Kasumi-1 (cell line): Measurements from ENCODE around the gene PM20D1.
"Not testable (repeated sequence)": the region's sequence is repeated elsewhere in the genome, so short reads cannot be mapped to it uniquely, and the experiment has no call there.

Experiments used
- DNase-seq, 2 experiments: peaks; one replicate each; lab custom pipeline; 2025; lab: John Stamatoyannopoulos, UW

PM20D1 gene

DNA sequence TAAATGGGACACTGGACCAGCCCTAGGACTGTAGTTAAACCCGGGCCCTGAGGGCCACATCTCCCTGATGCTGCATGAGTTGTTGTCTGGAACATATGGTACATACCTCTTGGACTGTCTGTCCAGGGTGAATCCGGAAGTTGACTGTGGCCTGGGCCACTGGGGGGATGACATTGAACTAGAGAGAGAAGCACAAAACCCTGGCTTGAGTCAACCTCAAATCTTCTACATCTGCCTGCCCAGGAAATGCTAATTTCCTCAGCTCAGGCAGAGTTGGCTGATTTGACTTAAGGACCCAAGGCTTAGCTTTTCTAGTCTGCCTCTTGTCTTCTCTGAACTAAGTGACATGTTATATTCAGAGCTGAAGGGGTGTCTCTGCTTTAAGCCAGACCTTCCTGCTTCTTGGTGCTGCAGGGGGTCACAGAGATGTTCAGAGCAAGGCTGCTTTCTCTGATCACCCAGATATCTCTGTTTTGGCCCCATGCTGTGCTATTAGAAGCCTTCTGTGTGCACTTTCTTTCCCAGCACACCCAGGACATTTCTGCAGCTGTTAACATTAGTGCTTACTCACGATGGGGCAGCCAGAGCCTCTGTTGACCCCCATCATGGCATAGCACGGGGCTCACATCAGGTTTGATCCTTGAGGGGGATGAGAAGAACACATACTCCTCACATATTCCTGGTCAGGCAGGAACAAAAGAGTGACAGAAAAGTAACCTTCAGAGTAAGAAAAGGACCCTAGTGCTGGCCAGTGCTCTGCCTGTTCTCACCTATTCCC lies 9.6 kb downstream of the PM20D1 start:
- DNase-seq = peak; percentile 33 to 46

DNA sequence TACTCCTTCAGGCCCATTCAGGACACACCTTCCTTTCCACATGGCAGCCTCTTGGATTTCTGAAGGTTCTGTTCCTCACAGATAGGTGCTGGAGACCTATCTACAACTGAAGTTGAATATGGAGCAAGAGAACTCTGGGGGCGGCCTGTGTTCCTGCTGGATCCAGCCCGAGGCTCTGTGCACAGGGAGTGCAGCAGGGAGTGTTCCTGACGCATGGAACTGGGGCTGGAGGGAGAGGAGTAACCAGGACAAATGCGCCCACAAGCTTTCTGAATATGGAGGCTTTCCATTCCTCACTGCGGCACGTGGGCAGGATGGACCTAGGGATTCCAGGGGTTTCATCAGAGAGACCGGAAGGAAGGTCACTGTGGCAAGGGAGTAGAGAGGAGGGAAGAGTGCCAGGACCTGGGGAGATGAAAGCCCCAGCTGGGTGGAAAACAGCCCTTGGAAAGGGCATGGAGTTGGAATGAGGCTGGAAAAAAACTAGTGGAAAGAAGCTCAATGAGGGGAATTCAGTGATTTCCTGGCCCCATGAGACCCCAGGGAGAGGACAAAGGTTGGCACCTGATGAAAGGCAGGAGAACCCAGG lies 12.5 kb downstream of the PM20D1 start:
- DNase-seq = no peak

DNA sequence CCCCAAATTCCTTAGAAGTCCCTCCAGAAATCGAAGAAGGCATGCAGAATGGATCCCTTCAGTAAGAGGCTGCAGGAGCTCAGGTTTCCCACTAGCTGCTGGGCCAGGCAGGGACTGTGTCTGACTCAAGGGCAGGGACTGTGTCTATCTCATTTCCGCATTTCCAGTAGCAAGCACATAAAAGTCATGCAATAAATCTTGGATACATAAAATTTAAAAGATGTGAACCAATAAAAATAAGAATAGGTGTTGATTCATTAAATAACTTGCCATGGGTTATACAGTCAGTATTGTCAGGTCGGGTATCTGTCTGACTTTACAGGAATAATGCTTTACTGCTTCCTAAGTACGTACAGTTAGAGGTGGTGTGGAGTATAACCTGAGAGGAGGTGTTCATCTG lies 15.2 kb downstream of the PM20D1 start:
- DNase-seq = no peak

DNA sequence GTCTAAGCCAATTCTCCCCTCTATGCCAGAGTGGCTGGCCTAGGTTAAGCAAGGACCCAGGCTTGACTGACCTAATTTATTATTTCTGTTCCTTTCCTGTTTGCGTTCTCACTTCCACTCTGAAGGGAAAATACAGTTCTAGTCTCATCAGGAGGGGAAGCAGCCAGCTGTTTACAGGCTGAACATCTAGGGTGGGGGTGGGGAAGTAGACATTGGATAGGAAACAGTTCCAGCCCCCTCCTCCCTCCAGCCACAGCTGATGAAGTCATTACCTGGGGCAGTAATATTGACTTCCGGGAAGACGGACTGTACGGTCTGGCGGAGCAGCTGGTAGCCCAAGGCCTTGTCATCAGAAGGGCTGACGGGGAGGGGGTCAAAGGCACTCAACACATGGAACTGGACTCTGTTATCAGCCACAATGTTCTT lies 17.6 kb downstream of the PM20D1 start:
- DNase-seq = no peak

DNA sequence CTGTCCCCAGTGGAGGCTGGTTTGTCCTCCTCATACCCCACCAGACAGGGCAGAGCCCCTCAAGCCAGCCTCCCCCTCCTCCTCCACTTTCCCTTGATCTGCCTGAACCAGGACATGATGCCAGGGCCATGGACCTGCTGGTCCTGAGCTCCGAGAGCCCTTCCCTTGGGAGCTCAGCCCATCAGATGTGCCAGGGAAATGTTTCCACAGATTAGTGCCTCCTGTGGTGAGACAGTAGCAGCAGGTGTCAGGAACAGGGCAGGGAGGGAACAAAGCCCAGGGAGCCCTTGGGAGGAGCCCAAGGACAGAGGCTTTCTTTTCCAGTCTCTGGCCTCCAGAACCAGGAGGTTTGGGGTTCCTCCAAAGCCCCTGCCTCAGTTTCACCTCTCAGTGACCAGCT lies 22.3 kb downstream of the PM20D1 start:
- no peak for DNase-seq

DNA sequence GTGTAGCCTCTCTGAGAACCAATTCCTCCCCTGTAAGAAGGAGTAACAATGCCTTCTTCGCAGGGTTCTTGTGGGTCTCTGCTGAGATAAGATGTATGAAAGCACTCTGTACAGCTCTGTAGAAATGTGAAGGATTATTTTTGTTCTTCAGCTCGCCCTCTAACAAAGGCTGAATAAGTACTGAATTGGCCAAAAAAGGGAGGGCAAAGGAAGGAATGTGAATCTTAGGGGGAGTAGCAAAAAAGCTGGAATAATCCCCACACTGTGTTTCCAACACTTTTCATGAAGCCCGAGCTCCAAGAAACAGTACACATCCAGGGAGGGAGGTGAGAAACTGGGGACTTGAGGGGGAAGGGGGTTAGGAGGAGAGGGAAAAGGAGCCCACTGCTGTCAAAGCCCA lies 22.9 kb downstream of the PM20D1 start:
- no peak for DNase-seq

DNA sequence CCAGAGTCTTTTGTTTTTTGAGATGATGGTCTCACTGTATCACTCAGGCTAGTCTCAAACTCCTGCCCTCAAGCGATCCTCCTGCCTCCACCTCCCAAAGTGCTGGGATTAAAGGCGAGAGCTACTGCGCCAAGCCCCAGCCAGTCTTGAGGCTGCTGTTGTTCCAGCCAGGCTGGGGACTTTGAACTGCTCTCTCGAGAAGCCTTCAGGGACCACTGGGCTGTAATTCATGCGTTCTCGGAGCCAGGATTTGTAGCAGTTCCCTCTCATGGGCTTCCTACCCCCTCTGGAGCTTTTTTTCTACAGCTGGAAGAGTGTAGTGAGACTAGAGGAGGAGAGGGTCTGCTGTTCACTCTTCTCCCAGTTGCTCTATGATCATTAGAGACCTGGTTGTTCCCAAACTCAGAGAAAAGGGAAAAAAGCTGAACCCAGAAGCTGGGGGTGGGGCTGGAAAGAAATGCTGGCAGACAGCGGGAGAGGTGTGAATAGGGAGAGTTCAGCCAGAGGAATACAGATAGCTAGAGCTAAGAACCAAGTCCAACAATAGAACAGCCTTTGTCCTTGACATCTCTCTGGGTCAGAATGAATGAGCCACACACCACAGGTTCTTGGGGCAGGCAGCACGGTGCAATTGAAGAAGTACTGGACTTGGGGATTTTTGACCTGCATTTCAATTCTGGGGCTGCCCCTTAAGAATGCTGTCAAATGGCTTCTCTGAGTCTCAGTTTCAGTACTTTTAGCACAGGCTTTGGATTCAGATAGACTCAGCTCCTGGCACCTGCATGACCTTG lies 23.7 kb downstream of the PM20D1 start:
- no peak for DNase-seq

DNA sequence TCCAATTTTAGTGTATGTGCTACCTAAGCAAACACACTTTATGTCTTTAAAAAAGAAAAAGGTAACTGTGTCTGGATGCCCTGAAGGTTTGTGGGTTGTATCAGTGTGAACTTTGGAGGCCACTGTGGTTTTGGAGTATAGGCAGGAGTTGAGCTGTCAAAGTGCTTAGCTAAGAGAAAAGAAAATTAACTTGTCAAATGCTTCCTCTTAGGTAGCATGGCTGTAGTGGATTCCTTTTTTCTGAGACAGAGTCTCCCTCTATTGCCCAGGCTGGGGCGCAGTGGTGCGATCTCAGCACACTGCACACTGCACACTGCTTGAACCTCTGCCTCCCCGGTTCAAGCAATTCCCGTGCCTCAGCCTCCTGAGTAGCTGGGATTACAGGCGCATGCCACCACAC lies 25.8 kb downstream of the PM20D1 start:
- peak in 1 of 2 experiments; percentile 9 for DNase-seq

DNA sequence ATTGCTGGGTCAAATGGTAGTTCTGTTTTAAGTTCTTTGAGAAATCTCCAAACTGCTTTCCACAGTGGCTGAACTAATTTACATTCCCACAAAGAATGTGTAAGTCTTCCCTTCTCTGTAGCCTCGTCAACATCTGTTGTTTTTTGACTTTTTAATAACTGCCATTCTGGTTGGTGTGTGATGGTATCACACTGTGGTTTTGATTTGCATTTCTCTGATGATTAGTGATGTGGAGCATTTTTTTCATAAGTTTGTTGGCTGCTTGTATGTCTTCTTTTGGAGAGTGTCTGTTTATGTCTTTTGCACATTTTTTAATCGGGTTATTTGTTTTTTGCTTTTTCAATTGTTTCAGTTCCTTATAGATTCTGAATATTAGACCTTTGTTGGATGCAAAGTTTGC lies 26.7 kb downstream of the PM20D1 start:
- not testable (repeated sequence) for DNase-seq

DNA sequence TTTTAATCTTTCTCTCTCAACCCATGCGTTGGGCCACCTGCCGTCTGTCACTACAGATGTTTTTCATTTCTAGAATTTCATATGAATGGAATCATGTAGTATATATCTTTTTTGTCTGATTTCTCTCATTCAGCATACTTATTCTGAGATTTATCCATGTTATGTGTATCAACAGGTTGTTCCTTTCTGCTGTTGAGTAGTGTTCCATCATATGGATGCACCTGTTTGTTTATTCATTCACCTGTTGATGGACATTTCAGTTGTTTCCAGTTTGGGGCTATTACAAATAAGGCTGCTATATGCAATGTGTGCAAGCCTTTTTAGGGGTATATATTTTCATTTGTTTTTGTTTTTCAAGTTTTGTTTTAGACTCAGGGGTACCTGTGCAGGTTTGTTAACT lies 27.5 kb downstream of the PM20D1 start:
- no peak for DNase-seq

DNA sequence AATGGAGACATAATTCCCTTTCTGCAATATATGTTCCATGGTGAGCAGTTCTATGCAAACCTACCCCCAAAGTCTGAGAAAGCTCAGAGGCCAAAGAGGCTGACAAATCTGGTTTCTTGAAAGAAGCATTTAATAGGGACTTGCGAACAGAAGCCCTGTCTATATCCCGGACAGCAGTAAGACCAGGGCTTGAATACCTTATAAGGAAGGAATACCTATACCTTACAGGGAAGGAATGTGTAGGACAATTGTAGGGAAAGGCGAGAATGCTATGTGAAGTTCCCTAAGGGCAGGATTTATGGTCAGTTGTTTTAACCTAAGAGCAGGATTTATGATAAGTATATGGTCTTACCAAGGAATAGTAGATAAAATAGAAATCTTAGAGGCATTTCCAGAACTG lies 31.9 kb downstream of the PM20D1 start:
- no peak for DNase-seq

DNA sequence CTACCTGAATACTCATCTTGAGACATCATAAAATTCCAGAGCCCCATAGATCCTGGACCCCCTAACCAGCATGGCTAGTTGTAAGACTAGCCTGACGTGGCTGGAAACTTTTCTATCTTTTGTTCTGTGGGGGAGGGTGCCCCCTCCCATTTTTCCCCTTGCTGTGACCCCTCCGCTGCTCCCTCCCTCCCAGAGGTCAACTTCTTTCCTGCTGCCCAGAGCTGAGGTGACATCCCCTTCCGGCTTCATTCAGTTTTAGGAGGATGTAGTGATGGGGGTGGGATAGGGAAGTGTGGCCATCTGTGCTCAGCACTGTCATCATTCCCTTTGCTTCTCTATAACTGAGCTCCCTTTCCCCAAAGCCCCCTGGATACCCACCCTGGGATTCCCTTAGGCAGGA lies 32.6 kb downstream of the PM20D1 start:
- DNase-seq = no peak

DNA sequence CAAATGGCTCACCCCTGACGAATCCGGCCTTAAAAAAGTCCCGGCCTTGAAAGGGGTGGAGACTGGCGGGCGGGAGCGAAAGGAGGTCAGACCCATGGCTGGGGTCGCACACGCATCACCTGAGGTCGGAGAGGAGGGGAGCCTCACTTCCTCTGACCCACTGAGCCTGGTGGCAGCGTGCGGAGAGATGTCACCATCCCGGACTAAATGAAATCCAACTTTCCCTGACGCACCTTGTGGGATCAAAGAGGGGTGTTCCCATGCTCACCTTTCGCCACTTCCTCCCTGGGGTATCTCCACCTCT lies 36.2 kb downstream of the PM20D1 start:
- DNase-seq = peak in 1 of 2 experiments; percentile 33

DNA sequence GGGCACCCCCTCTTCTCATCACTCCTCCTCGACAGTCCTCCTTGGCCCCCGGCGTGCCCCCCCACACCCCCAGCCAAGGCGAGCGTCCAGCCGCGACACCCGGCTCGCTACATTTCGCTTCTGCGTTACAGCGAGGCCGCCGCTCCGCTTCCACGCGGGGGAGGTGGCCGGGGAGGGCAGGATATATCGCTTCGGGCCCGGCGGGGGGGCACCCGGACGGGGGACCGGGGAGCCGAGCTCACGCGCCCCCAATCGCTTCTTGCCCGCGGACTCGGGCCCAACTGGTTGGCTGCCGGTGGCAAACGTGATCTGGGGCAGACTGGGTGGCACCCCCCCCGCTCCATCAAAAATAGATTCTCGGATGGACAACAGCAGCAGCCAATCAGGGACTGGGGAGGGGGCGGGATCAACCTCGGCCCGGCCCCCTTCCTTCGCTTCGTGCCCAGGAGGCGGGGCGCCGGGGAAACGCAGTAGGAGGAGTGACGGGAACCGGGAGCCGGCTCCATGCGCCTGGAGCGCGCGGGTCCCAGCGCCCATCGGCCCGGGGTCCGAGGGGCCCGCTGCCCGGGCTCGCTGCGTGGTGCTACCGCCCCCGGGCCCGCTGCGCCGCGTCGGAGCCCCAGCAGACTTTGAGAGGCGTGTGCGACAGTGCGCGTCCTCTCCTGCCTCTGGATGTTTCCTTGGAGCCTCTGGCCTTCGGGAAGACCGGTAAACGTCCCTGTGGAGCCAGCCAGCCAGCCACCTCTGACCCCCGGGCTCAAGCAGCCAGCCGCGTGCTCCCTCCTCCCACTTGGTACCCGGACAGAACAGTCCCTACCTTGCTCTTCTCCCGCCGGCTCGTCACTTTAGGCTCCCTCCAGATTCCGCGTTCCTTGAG lies 36.8 kb downstream of the PM20D1 start, which contains the start of gene SLC41A1:
Gene SLC41A1 (minus strand): TSS at position 321 of the 877 bp plus-strand sequence. CDS start 2,757 bp downstream, outside the sequence.
- peak; percentile 89 to 91 for DNase-seq

DNA sequence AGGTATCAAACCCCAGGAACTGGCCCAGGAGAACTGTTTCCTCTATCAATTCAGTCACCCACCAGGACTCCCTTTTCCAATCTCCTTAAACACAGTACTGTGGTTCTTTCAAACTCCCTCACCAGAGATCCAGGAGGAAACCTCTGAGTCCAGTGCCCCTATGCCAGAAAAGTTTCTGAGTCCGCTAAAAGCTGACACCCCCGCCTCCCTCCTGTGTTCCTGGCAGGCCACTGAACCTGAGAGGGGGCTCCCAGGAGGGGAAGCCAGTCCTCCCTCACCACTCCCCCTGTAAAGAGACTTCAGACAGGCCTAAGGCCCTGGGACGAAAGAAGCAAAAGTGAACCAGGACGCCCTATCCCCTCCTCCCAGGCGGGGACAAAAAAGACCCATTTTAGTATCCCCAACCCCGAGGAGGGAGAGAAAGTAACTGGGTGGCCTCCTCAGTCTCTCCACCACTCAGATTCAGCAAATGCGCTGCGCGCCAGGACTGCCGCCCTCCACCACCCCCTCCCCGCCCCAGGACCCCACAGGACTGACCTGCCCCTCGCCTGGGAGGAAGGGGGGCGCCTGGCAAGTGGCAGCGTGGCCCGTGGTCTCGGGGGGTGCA lies 37.6 kb downstream of the PM20D1 start:
- peak in 1 of 2 experiments; percentile 17 for DNase-seq

DNA sequence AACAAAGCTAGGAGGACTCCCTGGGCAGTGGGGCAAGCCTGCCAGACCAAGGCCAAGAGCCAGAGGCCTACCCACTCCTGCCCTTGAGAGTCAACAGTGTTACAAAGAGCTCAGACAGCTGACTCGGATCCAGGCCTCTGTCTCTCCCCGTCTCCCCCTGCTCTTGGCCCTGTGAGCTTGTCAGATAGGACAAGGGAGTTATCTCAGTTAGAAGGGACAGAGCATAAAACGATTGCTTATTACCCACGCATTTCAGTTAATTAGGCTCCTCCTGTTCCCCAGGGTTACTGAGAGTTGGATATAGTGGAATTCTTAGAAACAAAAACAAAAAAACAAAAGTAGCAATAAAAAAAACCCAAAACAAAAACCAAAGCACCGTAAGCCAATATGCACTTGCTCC lies 38.3 kb downstream of the PM20D1 start:
- no peak for DNase-seq

DNA sequence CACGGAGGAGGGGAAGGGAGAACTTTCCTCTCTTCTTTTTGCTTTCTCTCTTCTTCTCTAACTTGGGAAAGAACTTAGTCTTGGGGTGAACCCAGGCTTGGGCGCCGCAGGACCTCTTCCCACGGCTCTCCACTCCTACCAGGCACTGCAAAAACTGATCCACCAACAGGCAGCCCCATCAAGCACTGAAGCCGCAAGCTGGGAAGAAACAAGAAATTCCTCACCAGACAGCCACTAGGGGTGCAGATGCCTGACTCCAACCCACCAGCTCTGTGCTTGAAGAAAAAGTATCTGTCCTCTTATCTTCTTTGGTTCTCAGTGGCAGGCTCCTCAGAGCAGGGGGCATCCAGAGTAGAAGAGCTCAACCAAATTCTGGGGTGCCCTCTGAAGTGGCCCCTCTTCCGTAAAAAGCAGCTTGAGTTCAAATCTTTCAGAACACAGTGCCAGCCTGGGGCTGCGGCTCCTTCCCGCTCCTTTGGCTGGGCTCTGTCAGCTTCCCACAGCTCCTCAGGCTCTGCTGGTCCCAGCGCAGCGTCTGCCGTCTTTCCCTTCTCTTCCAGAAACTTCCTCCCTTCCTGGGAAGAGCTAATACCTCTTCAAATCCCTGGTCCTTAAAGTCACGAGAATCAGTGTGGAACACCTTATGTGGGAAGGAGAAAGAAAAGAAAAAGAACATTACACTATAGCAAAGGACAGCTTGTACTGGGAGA lies 39.3 kb downstream of the PM20D1 start:
- DNase-seq = peak; percentile 45 to 60

DNA sequence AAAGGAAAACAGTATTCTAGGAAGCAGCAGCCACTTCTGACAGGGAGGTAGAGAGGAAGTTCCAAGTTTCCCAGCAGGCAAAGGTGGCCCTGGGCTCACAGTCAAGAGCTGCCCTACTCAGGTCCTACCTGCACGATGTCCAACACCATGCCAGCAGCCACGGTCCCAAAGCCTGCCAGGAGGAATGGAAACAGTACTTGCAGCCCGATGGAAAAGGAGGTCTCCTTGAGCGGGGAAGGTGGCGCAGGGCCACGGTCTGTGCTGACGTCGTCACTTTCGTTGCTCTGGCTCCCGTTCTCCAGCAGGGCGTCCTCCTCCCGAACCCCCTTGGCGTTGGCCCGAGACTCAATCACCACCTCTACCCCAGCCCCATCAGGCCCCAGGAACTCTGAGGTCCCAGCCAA lies 40.0 kb downstream of the PM20D1 start:
- no peak for DNase-seq

DNA sequence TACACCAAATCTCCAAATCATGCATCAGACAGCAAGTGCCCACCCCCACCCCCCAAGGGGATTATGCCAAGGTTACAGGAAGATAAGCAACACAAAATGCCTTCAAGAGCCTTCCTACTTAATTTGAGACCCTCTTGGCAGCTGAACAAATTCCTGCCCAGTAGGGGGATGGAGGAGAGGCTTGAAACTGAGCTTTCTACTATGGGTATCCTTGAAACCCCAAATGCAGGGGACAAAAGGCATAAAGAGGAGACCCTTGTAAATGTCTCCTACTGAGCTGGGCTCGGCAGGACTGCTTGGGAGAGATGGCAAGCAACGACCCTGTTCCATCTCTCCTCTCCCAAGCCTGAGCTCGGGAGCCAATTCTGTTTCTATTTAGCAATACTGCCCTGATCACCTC lies 40.5 kb downstream of the PM20D1 start:
- no peak for DNase-seq

DNA sequence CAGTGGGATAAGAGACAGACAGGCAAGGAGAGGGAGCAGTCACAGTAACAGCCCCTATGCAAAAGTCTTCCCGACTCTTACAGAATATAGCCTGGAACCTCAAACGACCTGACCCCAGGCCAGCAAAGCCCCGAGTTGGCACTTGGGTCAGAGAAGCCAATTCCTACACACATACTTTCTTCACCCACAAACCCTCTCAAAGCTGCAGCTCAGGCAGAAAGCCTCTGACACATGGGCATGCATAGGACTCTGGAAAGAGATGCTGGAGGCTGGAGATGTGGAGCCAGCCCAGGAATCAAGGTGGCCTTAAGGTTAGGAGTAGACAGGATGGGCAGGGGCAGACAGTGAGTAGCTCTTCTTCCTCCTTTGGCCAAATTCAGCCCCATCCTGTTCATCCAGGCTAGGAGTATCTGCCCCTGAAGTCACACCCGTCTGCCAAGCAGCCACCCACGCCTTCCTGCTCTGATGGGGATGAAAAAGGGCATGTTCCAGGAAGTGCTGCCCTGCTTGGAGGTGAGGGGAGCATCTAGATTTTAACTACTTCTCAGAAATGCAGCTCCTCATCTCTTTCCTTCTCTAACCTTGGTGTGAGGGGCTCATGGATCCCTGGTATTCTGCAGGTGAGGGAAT lies 44.7 kb downstream of the PM20D1 start:
- no peak for DNase-seq
